H7 (cell line): ENCODE measurements around the gene SYNE4. TPM values are rescaled to one million over a fixed set of nuclear protein-coding genes. Genes with fewer than 3 reads are reported as not detected.
"Not testable (repeated sequence)": the region's sequence is repeated elsewhere in the genome, so short reads cannot be mapped to it uniquely, and the experiment has no call there.

Source experiments
- DNase-seq: peaks from one replicate; pipeline ENCODE4 v3.0.0; 2012
- H3K27me3 ChIP-seq: 2 replicates; pipeline ENCODE4 v1.6.0; 2011; ENCODE audit warnings: mild to moderate bottlenecking, low read length; ENCODE audit not compliant: control insufficient read depth, insufficient read depth
- H3K36me3 ChIP-seq: replicated peaks from 2 replicates; pipeline ENCODE4 v1.5.1; 2011; ENCODE audit warnings: low read length; ENCODE audit not compliant: control insufficient read depth, insufficient read depth
- H3K4me3 ChIP-seq: 2 replicates; pipeline ENCODE4 v1.5.1; 2011; ENCODE audit warnings: low read depth, mild to moderate bottlenecking, control low read depth, low read length, moderate library complexity; ENCODE audit not compliant: insufficient read depth
- total RNA-seq: library from RNA; depleted of rRNA; stranded (reverse); fragments of >200 nt; shearing (Covaris generic); gene quantifications from 2 replicates; pipeline ENCODE4 v1.2.3, GENCODE V29; 2014; rRNA removed

SYNE4 gene
- total RNA-seq, 1 experiment from 2014 or later = 14.4 TPM

DNA sequence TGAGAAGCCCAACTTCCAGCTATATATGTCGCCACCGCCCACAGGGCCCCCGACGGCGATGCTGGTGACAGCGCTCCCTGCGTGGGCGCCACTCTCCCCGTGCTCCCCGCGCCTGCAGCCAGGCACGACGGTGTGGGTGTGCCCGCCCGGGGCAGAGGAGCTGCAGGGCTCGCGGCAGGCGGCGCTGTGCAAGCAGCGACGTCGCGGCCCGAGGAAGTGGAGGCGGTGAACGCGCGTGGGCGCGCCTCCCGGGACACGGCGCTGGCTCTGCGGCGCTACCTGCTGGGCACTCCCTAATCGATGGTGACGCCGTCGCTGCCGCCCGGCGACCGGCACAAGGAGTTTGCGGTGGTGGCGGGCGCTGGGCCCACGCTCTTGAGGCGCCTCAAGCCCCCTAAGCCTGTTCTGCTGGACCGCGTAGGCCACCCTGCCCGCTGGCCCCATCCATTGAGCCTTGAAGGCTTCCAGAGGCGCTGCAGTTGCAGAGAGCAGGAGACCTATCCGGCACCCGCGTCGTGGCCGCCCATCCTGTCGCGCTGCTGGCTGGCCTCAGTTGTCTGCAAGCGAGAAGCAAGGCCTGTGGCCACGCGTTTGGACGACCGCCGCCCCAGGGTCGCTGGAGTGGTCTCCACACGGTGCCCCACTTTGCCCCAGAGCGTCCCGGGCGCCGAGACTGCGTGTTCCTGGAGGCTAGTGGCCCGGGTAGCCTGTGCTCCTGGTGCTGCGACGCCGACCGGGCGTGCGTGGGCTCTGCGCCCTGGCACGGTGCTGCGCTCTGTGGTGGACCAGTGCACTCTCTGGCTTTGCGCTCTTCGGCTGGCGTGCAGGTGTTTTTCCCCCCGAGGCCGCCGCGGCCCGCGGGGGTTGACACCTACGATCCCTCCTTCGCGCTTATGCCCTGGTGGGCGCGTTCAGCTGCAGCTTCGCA, 49.3 kb downstream of the SYNE4 start:
- peaks cover 28% of the 10 kb centered on the region for H3K27me3 ChIP-seq
- no peaks in the 10 kb centered on the region for H3K36me3 ChIP-seq
- peak overlapping the region; percentile 29; the same call in 1 of the 2 replicates for H3K4me3 ChIP-seq
- DNase-seq = peak; percentile 79

DNA sequence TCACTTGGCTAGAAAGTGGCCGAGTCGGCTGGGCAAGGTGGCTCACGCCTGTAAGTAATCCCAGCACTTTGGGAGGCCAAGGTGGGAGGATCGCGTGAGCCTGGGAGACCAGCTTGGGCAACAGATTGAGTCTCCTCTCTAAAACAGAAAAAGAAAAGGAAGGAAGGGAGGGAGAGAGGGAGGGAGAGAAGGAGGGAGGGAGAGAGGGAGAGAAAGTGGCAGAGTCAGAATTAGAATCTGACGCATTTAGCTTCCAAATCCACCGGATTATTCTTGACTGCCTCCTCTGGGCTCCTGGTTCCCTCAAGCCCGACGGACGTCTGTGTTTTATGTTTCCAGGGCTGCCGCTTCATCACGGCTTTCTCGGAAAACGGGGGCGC, 50.0 kb downstream of the SYNE4 start:
- no peak for DNase-seq
- H3K36me3 ChIP-seq = no peaks in the 10 kb centered on the region
- H3K27me3 ChIP-seq = peaks cover 28% of the 10 kb centered on the region
- peak overlapping the region; percentile 29; the same call in 1 of the 2 replicates for H3K4me3 ChIP-seq

DNA sequence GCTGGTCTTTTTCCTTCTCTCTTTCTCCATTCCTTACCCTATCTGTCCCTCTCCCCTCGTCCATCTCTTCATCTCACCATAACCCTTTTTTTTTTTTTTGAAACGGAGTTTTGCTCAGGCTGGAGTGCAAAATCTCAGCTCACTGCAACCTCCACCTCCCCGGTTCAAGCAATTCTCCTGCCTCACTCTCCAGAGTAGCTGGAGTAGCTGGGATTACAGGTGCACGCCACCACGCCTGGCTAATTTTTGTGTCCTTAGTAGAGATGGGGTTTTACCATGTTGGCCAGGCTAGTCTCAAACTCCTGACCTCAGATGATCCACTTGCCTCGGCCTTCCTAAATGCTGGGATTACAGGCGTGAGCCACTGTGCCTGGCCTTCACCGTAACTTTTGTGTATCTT, 51.2 kb downstream of the SYNE4 start:
- H3K27me3 ChIP-seq = peaks cover 28% of the 10 kb centered on the region
- DNase-seq, H3K36me3 ChIP-seq, H3K4me3 ChIP-seq: not testable (repeated sequence)

DNA sequence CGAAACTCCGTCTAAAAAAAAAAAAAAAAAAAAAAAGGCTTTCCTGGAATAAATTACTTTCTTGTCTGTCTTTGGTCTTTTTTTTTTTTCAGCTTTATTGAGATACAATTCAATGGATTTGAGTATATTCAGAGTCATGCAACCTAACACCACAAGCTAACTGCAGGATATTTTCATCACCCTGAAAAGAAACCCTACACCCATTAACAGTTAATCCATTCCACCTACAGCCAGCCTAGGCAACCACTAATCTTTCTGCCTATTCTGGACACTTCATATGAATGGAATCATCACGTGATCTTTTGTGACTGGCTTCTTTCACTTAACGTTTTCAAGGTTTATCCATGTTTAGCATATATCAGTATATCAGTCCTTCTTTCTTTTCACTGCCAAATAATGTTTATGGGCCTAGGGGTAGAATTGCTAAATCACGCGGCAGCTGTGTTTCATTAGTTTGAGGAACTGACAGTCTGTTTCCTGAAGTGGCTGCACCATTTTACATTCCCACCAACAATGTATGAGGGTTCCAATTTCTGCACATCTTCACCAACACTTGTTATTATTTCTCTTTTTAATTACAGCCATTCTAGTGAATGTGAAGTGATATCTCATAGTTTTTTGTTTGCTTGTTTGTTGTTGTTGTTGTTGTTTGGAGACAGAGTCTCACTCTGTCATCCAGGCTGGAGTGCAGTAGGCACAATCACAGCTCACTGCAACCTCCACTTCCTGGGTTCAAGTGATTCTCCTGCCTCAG, 52.6 kb downstream of the SYNE4 start:
- Histone ChIP-seq H3K4me3 (no peak overlapping the region), H3K27me3 (peaks cover 28% of the 10 kb centered on the region), H3K36me3 (no peaks in the 10 kb centered on the region)
- DNase-seq = no peak

Other genes with a start within 250 kb of the SYNE4 start
- gene ARHGAP33, start 233.2 kb downstream of the SYNE4 start, total RNA-seq = 3.7 and 6.4 TPM in 2 replicates
- gene PRODH2, start 196.0 kb downstream of the SYNE4 start, total RNA-seq = not detected in 2 replicates
- not detected in 2 replicates for gene NPHS1, start 156.3 kb downstream of the SYNE4 start, total RNA-seq
- 0.55 and 0.92 TPM in 2 replicates for gene KIRREL2, start 151.9 kb downstream of the SYNE4 start, total RNA-seq
- gene APLP1, start 140.2 kb downstream of the SYNE4 start, total RNA-seq = 18.3 and 19.3 TPM in 2 replicates
- 6.8 and 7.5 TPM in 2 replicates for gene NFKBID, start 108.3 kb downstream of the SYNE4 start, total RNA-seq
- 2.4 and 2.8 TPM in 2 replicates for gene HCST, start 106.3 kb downstream of the SYNE4 start, total RNA-seq
- not detected in 2 replicates for gene TYROBP, start 100.5 kb downstream of the SYNE4 start, total RNA-seq
- gene LRFN3, start 72.4 kb downstream of the SYNE4 start, total RNA-seq = 9.9 and 13.4 TPM in 2 replicates
- gene SDHAF1, start 13.6 kb downstream of the SYNE4 start, total RNA-seq = 32.9 and 41.9 TPM in 2 replicates
- 21.9 and 25.5 TPM in 2 replicates for gene ALKBH6, start 5.4 kb upstream of the SYNE4 start, total RNA-seq
- gene CLIP3, start 24.1 kb upstream of the SYNE4 start, total RNA-seq = 1.5 and 8.0 TPM in 2 replicates
- 2.9 and 5.4 TPM in 2 replicates for gene THAP8, start 45.5 kb upstream of the SYNE4 start, total RNA-seq
- gene WDR62, start 46.1 kb upstream of the SYNE4 start, total RNA-seq = 27.0 and 35.1 TPM in 2 replicates
- gene OVOL3, start 102.3 kb upstream of the SYNE4 start, total RNA-seq = not detected in 2 replicates
- 121 and 129 TPM in 2 replicates for gene POLR2I, start 106.1 kb upstream of the SYNE4 start, total RNA-seq
- gene TBCB, start 106.7 kb upstream of the SYNE4 start, total RNA-seq = 179 and 202 TPM in 2 replicates
- 248 and 336 TPM in 2 replicates for gene CAPNS1, start 131.3 kb upstream of the SYNE4 start, total RNA-seq
- gene COX7A1, start 143.6 kb upstream of the SYNE4 start, total RNA-seq = 0.18 TPM in 1 of 2 replicates, not detected in the other
- 2.6 and 4.4 TPM in 2 replicates for gene ZNF565, start 205.9 kb upstream of the SYNE4 start, total RNA-seq
- 156 and 219 TPM in 2 replicates for gene ZNF146, start 206.3 kb upstream of the SYNE4 start, total RNA-seq